ENCODE data around the gene MBTPS2. TPM values are rescaled to one million over a fixed set of nuclear protein-coding genes. Genes with fewer than 3 reads are reported as not detected.

MBTPS2 gene
- polyA plus RNA-seq (2012; ENCODE audit: insufficient read depth, insufficient read length, low read depth) = 12.6 TPM

DNA sequence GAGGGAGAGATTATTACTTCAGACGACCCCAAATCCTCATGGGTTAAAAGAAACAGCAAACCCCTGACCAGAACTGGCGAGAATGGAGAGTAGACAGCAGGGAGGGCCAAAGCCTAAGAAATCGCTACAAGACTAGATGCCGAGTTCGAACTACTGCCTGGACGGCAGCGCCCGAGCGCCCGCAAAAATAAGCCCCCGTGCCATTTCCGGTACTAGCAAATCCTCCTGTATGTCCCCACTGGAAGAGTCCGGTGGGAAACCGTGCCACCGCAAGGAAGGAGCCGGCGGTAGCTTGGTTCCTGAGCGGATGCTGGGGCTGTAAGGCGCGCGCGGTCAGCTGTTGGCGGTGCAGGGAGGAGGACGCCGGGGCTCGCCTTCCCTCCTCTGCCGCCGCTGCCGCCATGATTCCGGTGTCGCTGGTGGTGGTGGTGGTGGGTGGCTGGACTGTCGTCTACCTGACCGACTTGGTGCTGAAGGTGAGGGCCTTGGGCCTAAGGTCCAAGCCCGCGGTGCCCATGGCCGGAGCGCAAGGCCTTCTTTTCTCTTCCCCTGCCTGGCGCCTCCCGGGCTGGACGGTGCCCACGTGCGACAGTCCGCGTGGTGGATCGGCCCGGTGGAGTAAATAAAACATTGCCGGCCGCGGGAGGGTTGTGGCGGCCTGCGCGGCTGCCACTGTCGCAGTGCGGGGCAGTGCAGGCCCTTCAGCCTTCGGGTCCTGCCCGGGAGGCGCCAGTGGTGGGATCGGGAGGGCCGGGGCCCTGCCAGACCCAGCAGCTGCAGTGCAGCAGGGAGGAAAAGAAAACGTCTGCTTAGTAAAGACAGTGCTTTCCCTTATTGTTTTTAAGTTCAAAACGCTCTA is at the start of gene MBTPS2:
Gene MBTPS2 (plus strand): TSS at position 284 of the 859 bp plus-strand sequence. CDS start 118 bp downstream, at position 402.
- Histone ChIP-seq H3K4me1 (no peaks in the 10 kb centered on the region), H3K9me3 (no peaks in the 10 kb centered on the region), H3K27me3 (no peaks in the 10 kb centered on the region), H3K4me3 (ENCODE audit: low read depth, low read length) (peak within 1 kb of the TSS; percentile 82), H3K36me3 (no peaks in the 10 kb centered on the region)
- peak; percentile 82 for DNase-seq
- TF ChIP-seq, protein P1, sequence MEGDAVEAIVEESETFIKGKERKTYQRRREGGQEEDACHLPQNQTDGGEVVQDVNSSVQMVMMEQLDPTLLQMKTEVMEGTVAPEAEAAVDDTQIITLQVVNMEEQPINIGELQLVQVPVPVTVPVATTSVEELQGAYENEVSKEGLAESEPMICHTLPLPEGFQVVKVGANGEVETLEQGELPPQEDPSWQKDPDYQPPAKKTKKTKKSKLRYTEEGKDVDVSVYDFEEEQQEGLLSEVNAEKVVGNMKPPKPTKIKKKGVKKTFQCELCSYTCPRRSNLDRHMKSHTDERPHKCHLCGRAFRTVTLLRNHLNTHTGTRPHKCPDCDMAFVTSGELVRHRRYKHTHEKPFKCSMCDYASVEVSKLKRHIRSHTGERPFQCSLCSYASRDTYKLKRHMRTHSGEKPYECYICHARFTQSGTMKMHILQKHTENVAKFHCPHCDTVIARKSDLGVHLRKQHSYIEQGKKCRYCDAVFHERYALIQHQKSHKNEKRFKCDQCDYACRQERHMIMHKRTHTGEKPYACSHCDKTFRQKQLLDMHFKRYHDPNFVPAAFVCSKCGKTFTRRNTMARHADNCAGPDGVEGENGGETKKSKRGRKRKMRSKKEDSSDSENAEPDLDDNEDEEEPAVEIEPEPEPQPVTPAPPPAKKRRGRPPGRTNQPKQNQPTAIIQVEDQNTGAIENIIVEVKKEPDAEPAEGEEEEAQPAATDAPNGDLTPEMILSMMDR (IDR thresholded peaks at IDR 0.05; ENCODE audit: low read depth, low read length) = peak; percentile 36

GRCh38 chrX:21798677-21799219 is 40.7 kb upstream of the MBTPS2 start:
- H3K27me3 ChIP-seq = no peaks in the 10 kb centered on the region
- TF ChIP-seq, protein P1 (IDR thresholded peaks at IDR 0.05; ENCODE audit: low read depth, low read length) = no peak
- no peak for DNase-seq
- no peak overlapping the region for H3K4me3 ChIP-seq (ENCODE audit: low read depth, low read length)
- no peaks in the 10 kb centered on the region for H3K9me3 ChIP-seq
- no peaks in the 10 kb centered on the region for H3K36me3 ChIP-seq
- H3K4me1 ChIP-seq = no peaks in the 10 kb centered on the region

DNA sequence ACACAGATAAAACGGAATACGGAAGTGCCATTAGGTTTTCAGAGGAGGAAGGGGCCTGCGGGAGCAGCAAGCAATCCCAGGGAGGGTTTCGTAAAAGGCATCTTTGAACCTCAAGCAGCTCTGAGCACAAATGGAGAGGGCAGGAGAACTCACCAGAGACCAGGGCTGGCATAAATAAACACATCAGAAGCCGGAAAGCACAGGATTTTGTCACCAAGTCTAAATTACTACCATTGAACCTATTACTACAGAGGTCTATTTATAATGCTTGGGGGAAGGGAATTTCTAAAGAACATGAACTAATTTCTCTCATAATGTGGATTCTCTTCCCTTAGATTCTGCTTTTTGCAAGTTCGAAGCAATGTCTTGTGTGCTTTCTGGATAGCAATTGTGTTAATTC is 39.6 kb upstream of the MBTPS2 start:
- no peaks in the 10 kb centered on the region for H3K27me3 ChIP-seq
- H3K9me3 ChIP-seq = no peaks in the 10 kb centered on the region
- H3K4me3 ChIP-seq (ENCODE audit: low read depth, low read length) = no peak overlapping the region
- no peaks in the 10 kb centered on the region for H3K36me3 ChIP-seq
- TF ChIP-seq, protein P1 (IDR thresholded peaks at IDR 0.05; ENCODE audit: low read depth, low read length) = no peak
- H3K4me1 ChIP-seq = no peaks in the 10 kb centered on the region
- no peak for DNase-seq

DNA sequence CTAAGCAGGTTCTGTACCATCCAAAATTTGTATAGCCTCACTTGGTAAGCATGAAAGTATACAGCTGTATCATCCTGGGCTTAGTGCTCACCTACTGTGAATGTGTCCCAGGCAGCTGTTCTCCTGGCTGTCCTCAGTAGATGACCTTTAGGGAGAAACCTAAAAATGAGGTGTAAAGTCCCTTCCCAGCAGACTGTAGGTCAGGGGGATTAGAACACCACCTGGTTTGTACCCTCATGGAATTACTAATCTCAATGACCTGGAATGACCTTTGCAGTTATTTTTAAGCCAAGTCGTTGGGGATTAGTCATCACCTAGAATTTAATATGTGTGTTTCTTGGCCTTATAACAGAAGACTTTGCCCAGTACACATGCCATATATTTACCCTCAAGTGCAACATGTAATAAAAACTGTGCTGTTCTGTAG is 39.1 kb upstream of the MBTPS2 start:
- H3K4me1 ChIP-seq = no peaks in the 10 kb centered on the region
- TF ChIP-seq, protein P1 (IDR thresholded peaks at IDR 0.05; ENCODE audit: low read depth, low read length) = no peak

DNA sequence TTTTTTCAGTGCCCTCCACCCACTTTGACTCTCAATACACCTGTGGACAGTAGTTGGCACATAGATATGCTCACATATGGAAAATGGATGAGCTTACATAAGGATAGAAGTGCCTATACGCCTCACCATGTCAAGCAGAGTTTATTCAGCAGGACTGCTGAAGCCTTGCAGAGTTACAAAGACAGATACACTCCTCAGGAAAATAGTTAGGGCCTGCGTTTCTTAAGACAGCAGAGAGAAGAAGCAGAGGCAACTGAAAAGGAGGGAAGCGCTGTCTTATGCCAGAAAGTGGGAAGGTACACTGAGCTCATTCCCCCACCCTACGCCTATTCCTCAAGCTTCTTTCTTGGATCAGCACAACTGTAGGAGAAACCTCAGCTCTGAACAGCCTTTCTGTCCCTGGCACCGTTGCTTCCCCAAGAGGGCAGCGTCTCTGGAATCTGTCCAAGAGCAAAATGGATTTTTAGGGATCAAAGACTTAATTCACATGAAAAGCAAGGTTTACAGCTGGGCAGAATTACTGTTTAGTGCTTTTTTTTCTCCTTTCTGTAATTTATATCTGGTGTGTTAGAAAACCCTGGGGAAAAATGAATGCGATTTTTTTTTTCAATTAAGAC is 37.3 kb upstream of the MBTPS2 start:
- no peaks in the 10 kb centered on the region for H3K36me3 ChIP-seq
- TF ChIP-seq, protein P1 (IDR thresholded peaks at IDR 0.05; ENCODE audit: low read depth, low read length) = no peak
- H3K4me1 ChIP-seq = no peaks in the 10 kb centered on the region
- no peak for DNase-seq
- H3K27me3 ChIP-seq = no peaks in the 10 kb centered on the region
- H3K4me3 ChIP-seq (ENCODE audit: low read depth, low read length) = no peak overlapping the region
- H3K9me3 ChIP-seq = no peaks in the 10 kb centered on the region

More for the DNA sequence above, 39.1 kb upstream of the MBTPS2 start:
- H3K27me3 ChIP-seq = no peaks in the 10 kb centered on the region
- no peaks in the 10 kb centered on the region for H3K36me3 ChIP-seq
- H3K4me3 ChIP-seq (ENCODE audit: low read depth, low read length) = no peak overlapping the region
- DNase-seq = no peak
- no peaks in the 10 kb centered on the region for H3K9me3 ChIP-seq
